ENCODE results near the gene COP1. TPM values are rescaled to one million over a fixed set of nuclear protein-coding genes. Genes with fewer than 3 reads are reported as not detected.

Gene COP1
- polyA plus RNA-seq, 3 donors: 44.0 to 74.2 (median 68.6) TPM

DNA sequence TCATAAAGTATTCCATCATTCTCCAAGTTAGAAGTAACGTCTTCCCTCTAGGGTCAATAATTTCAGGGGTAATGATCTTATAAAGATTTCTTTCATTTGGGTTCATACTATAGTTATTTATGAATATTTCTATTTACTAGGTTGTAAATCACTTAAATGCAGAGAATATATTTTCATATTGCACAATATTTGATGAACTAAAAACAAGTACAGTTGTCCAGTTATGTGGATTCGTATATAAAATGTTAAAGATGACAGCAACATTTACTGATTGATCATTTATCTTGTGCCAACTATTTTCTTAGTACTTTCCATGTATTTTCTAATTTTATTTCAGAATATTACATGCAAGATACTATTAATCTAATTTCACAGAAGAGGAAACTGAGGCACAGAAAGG lies 243.3 kb downstream of the COP1 start:
- Mint-ChIP-seq H3K9me3 (no peaks in the 10 kb centered on the region), H3K4me3 (no peak overlapping the region), H3K27me3 (ENCODE audit: low read depth in 3 of 3) (no peaks in the 10 kb centered on the region), H3K4me1 (peaks cover 1% of the 10 kb centered on the region), H3K27ac (no peak overlapping the region), H3K36me3 (peaks cover 39 to 49% of the 10 kb centered on the region in 2 donors)
- Histone ChIP-seq H3K36me3 (replicated peaks in 1 of 2; ENCODE audit: control insufficient read depth in 1 of 2, insufficient read depth in 2 of 2, low read length in 2 of 2) (peaks cover 27 to 95% of the 10 kb centered on the region in 2 donors), H2AFZ (ENCODE audit: insufficient read depth, low read depth, low read length, poor library complexity, severe bottlenecking) (no peak overlapping the region), H3K9ac (ENCODE audit: insufficient read depth, low read length, poor library complexity, severe bottlenecking) (no peak overlapping the region), H3K9me3 (replicated peaks in 1 of 2; ENCODE audit: control insufficient read depth in 1 of 2, insufficient read depth in 1 of 2, low read length in 2 of 2) (no peaks in the 10 kb centered on the region), H3K4me2 (replicated peaks; ENCODE audit: extremely low read depth, low read length, poor library complexity, severe bottlenecking) (no peak overlapping the region), H3K27ac (ENCODE audit: low read depth in 1 of 2, low read length in 2 of 2) (no peak overlapping the region), H3K4me3 (replicated peaks in 1 of 3; ENCODE audit: low read depth in 2 of 3, low read length in 3 of 3) (no peak overlapping the region), H3K27me3 (ENCODE audit: control insufficient read depth in 2 of 2, insufficient read depth in 2 of 2, low read length in 2 of 2) (no peaks in the 10 kb centered on the region), H4K20me1 (ENCODE audit: insufficient read depth, low read length) (peaks cover 51% of the 10 kb centered on the region), H3K4me1 (ENCODE audit: control insufficient read depth in 1 of 2, insufficient read depth in 2 of 2, low read length in 2 of 2) (no peaks in the 10 kb centered on the region), H3K79me2 (ENCODE audit: insufficient read depth, low read length) (no peaks in the 10 kb centered on the region)
- intact Hi-C loops (cut with micrococcal nuclease): no loop called here
- DNase-seq: no peak
- TF ChIP-seq CTCF (IDR thresholded peaks at IDR 0.05): no peak
- WGBS (ENCODE audit: insufficient coverage): no CpG with 5 or more reads among the region's 2 CpGs

DNA sequence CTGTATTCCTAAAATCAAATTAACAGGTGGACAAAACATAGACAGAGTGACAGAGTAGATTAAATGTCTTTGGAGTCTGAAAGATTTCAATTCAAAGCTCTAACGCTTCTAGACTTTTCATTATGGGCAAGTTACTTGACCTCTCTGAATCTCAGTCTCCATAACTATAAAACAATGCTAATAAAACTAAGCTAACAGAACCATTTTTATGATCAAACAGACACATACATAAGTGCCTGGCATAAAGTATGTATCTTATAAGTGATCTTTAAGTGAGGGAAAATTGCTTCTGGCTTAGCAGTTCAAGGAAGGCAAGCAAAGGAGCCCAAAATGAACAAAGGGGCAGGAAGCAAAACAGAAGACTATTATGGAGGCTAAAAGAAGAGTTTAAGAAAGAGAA lies 246.9 kb downstream of the COP1 start:
- H3K36me3 ChIP-seq (replicated peaks in 1 of 2; ENCODE audit: control insufficient read depth in 1 of 2, insufficient read depth in 2 of 2, low read length in 2 of 2): peaks cover 21 to 84% of the 10 kb centered on the region in 2 donors
- H3K36me3 Mint-ChIP-seq: peaks cover 36 to 46% of the 10 kb centered on the region in 2 donors

More for the DNA sequence above, 246.9 kb downstream of the COP1 start:
- no peaks in the 10 kb centered on the region for H3K9me3 ChIP-seq (replicated peaks in 1 of 2; ENCODE audit: control insufficient read depth in 1 of 2, insufficient read depth in 1 of 2, low read length in 2 of 2)
- Mint-ChIP-seq H3K4me1 (peaks cover 1% of the 10 kb centered on the region), H3K4me3 (no peak overlapping the region), H3K9me3 (peaks cover 0 to 2% (median 0%) of the 10 kb centered on the region in 7 donors), H3K27ac (no peak overlapping the region), H3K27me3 (ENCODE audit: low read depth in 3 of 3) (no peaks in the 10 kb centered on the region)
- no peak for DNase-seq
- no CpG with 5 or more reads among the region's 1 CpG for WGBS (ENCODE audit: insufficient coverage)
- no peaks in the 10 kb centered on the region for H3K4me1 ChIP-seq (ENCODE audit: control insufficient read depth in 1 of 2, insufficient read depth in 2 of 2, low read length in 2 of 2)
- intact Hi-C loops (cut with micrococcal nuclease): no loop called here
- H4K20me1 ChIP-seq (ENCODE audit: insufficient read depth, low read length): peaks cover 44% of the 10 kb centered on the region
- H3K27ac ChIP-seq (ENCODE audit: low read depth in 1 of 2, low read length in 2 of 2): no peak overlapping the region
- H3K4me2 ChIP-seq (replicated peaks; ENCODE audit: extremely low read depth, low read length, poor library complexity, severe bottlenecking): no peak overlapping the region
- no peak for TF ChIP-seq CTCF (IDR thresholded peaks at IDR 0.05)
- no peaks in the 10 kb centered on the region for H3K79me2 ChIP-seq (ENCODE audit: insufficient read depth, low read length)
- no peak overlapping the region for H3K9ac ChIP-seq (ENCODE audit: insufficient read depth, low read length, poor library complexity, severe bottlenecking)
- H3K4me3 ChIP-seq (replicated peaks in 1 of 3; ENCODE audit: low read depth in 2 of 3, low read length in 3 of 3): no peak overlapping the region
- H3K27me3 ChIP-seq (ENCODE audit: control insufficient read depth in 2 of 2, insufficient read depth in 2 of 2, low read length in 2 of 2): no peaks in the 10 kb centered on the region
- H2AFZ ChIP-seq (ENCODE audit: insufficient read depth, low read depth, low read length, poor library complexity, severe bottlenecking): no peak overlapping the region

Measured in CD14-positive monocyte (primary cell).